HG02588 (cell line): ENCODE results near the gene DNHD1.

Source experiments
- ATAC-seq: cut with Tn5 transposase; IDR thresholded peaks from one replicate; pipeline ENCODE4 v1.9.1; 2021; ENCODE audit warnings: mild to moderate bottlenecking, moderate library complexity; ENCODE audit not compliant: unreplicated experiment

Gene DNHD1

GRCh38 chr11:6608726-6609501 lies 111.8 kb downstream of the DNHD1 start:
- ATAC-seq: no peak

- no peak for ATAC-seq
Measured at GRCh38 chr11:6609502-6610015, 112.5 kb downstream of the DNHD1 start.

- ATAC-seq: no peak
Measured at GRCh38 chr11:6610591-6610990, 113.5 kb downstream of the DNHD1 start.

GRCh38 chr11:6611092-6611962 lies 114.2 kb downstream of the DNHD1 start:
- ATAC-seq: no peak

- ATAC-seq: peak; percentile 10
Measured at GRCh38 chr11:6611963-6612212, 114.8 kb downstream of the DNHD1 start.

GRCh38 chr11:6612213-6613041 lies 115.3 kb downstream of the DNHD1 start, which contains the start of gene TAF10:
Gene TAF10 (minus strand): TSS chr11:6612216. CDS start chr11:6612189, 27 bp downstream.
- peak; percentile 85 for ATAC-seq

GRCh38 chr11:6613496-6613895 lies 116.4 kb downstream of the DNHD1 start:
- ATAC-seq: no peak

GRCh38 chr11:6614446-6614845 lies 117.4 kb downstream of the DNHD1 start:
- ATAC-seq: no peak

- ATAC-seq: no peak
Measured at GRCh38 chr11:6615046-6615445, 118.0 kb downstream of the DNHD1 start.

GRCh38 chr11:6615882-6616585 lies 119.0 kb downstream of the DNHD1 start:
- no peak for ATAC-seq

- no peak for ATAC-seq
Measured at GRCh38 chr11:6616596-6617250, 119.6 kb downstream of the DNHD1 start.

- no peak for ATAC-seq
Measured at GRCh38 chr11:6617315-6617781, 120.3 kb downstream of the DNHD1 start.

GRCh38 chr11:6618117-6619003 lies 121.3 kb downstream of the DNHD1 start:
- ATAC-seq: no peak

- peak; percentile 99 for ATAC-seq
Measured at GRCh38 chr11:6619004-6619745, 122.1 kb downstream of the DNHD1 start, which contains the start of gene TPP1. Gene TPP1 (minus strand): TSS chr11:6619422. CDS start chr11:6619400, 22 bp downstream.

GRCh38 chr11:6620636-6621035 lies 123.6 kb downstream of the DNHD1 start:
- no peak for ATAC-seq
